PC-9 (cell line): Measurements from ENCODE around the gene PALMD. TPM values are rescaled to one million over a fixed set of nuclear protein-coding genes. Genes with fewer than 3 reads are reported as not detected.

Source experiments
- BruUV-seq: library from RNA; stranded (reverse); fragments of 400-500 nt; replicated peaks from 2 replicates; lab custom pipeline; 2021; lab: Mats Ljungman, UMichigan
- CTCF ChIA-PET: fragments of 300-600 bp; sonication (Branson Sonifier 250); formaldehyde crosslinking; loops from one replicate; lab custom pipeline; 2022; ENCODE audit warnings: antibody characterized with exemption; lab: Charles Lee
- POLR2A ChIA-PET: fragments of 300-600 bp; sonication (Branson Sonifier 250); formaldehyde crosslinking; loops from one replicate; lab custom pipeline; 2022; ENCODE audit warnings: antibody characterized with exemption; ENCODE audit not compliant: unreplicated experiment; lab: Charles Lee
- DNase-seq, 2 experiments: peaks; one replicate each; pipeline versions ENCODE4 v3.0.0 to v3.0.0-alpha.2; 2015 to 2022; ENCODE audit warnings: mixed read lengths in 1 of 2
- H2AFZ ChIP-seq: fragments of 200-600 bp; sonication (generic); 2 replicates; pipeline ENCODE4 v1.8.1; 2017; ENCODE audit warnings: antibody characterized with exemption
- H3F3A ChIP-seq: fragments of 200-600 bp; sonication (generic); 2 replicates; pipeline ENCODE4 v1.8.1; 2017; ENCODE audit warnings: antibody characterized with exemption, mild to moderate bottlenecking, low read depth; ENCODE audit not compliant: insufficient read depth
- H3K27ac ChIP-seq: fragments of 200-600 bp; sonication (generic); 2 replicates; pipeline ENCODE4 v1.6.1; 2016; ENCODE audit warnings: mixed run types
- H3K27me3 ChIP-seq: fragments of 200-600 bp; sonication (generic); 2 replicates; pipeline ENCODE4 v1.6.1; 2016; ENCODE audit warnings: low read depth, mixed run types; ENCODE audit not compliant: insufficient read depth
- H3K36me3 ChIP-seq: fragments of 200-600 bp; sonication (generic); 2 replicates; pipeline ENCODE4 v1.6.1; 2016; ENCODE audit warnings: low read depth, mixed run types
- H3K4me1 ChIP-seq: fragments of 200-600 bp; sonication (generic); replicated peaks from 2 replicates; pipeline ENCODE4 v1.6.1; 2016; ENCODE audit warnings: mixed run types; ENCODE audit not compliant: insufficient read depth
- H3K4me2 ChIP-seq: fragments of 200-600 bp; sonication (generic); 2 replicates; pipeline ENCODE4 v1.6.1; 2017; ENCODE audit warnings: mixed run types
- H3K4me3 ChIP-seq: fragments of 200-600 bp; sonication (generic); 2 replicates; pipeline ENCODE4 v1.6.1; 2016; ENCODE audit warnings: mixed run types
- H3K79me2 ChIP-seq: fragments of 200-600 bp; sonication (generic); 2 replicates; pipeline ENCODE4 v1.6.1; 2017; ENCODE audit warnings: low read depth, mixed run types
- H3K9me2 ChIP-seq: fragments of 200-600 bp; sonication (generic); 2 replicates; pipeline ENCODE4 v1.8.1; 2017; ENCODE audit warnings: mild to moderate bottlenecking; ENCODE audit not compliant: insufficient read depth
- H3K9me3 ChIP-seq: fragments of 200-600 bp; sonication (generic); 2 replicates; pipeline ENCODE4 v1.8.1; 2016; ENCODE audit warnings: low read depth; ENCODE audit not compliant: insufficient read depth
- H4K20me1 ChIP-seq: fragments of 200-600 bp; sonication (generic); 2 replicates; pipeline ENCODE4 v1.8.1; 2017; ENCODE audit not compliant: insufficient read depth
- CTCF ChIP-seq: fragments of 200-600 bp; sonication (generic); conservative IDR thresholded peaks from 2 replicates; pipeline ENCODE4 v1.6.1; 2017; ENCODE audit warnings: mixed run types, antibody characterized with exemption, mild to moderate bottlenecking, moderate library complexity
- EZH2 ChIP-seq: fragments of 200-600 bp; sonication (generic); IDR thresholded peaks from 2 replicates; pipeline ENCODE4 v1.8.0; 2017; ENCODE audit warnings: antibody characterized with exemption, low read depth
- intact Hi-C: fragments of 100-400 bp; cut with micrococcal nuclease; formaldehyde crosslinking; loops from one replicate; pipeline ENCODE4 v1.10.0; 2022; ENCODE audit not compliant: unreplicated experiment
- total RNA-seq: library from RNA; stranded (reverse); gene quantifications from 2 replicates; pipeline ENCODE4 v1.2.3, GENCODE V29; 2021

The PALMD gene
- total RNA-seq, 1 experiment from 2014 or later: 0.68 TPM

GRCh38 chr1:99641558-99641957, 4.4 kb upstream of the PALMD start:
- no TSS peak for BruUV-seq
- 0 out of 2 replicates have a peak, but pooled peaks cover 5% of the 10 kb centered on the region for H3K9me3 ChIP-seq
- H4K20me1 ChIP-seq: no peaks in the 10 kb centered on the region
- peaks cover 19% of the 10 kb centered on the region for H3F3A ChIP-seq
- ChIA-PET CTCF (no interaction called here), POLR2A (no interaction called here)
- H3K27me3 ChIP-seq: no peaks in the 10 kb centered on the region
- H3K4me1 ChIP-seq: peaks cover 27% of the 10 kb centered on the region
- H3K4me2 ChIP-seq: no peak overlapping the region
- no peaks in the 10 kb centered on the region for H3K36me3 ChIP-seq
- H2AFZ ChIP-seq: no peak overlapping the region
- TF ChIP-seq EZH2: no peak
- TF ChIP-seq CTCF: no peak
- DNase-seq: no peak
- intact Hi-C loops: no loop called here
- H3K4me3 ChIP-seq: no peak overlapping the region
- H3K9me2 ChIP-seq: 0 out of 2 replicates have a peak, but pooled peaks cover 4% of the 10 kb centered on the region
- H3K27ac ChIP-seq: no peak overlapping the region
- no peaks in the 10 kb centered on the region for H3K79me2 ChIP-seq

- ChIA-PET POLR2A (no interaction called here), CTCF (no interaction called here)
- Histone ChIP-seq H3K4me2 (no peak overlapping the region), H3K9me3 (0 out of 2 replicates have a peak, but pooled peaks cover 5% of the 10 kb centered on the region), H3K4me3 (no peak overlapping the region), H3K4me1 (peaks cover 32% of the 10 kb centered on the region), H3K27ac (no peak overlapping the region), H4K20me1 (no peaks in the 10 kb centered on the region), H2AFZ (no peak overlapping the region), H3F3A (peaks cover 19% of the 10 kb centered on the region), H3K9me2 (0 out of 2 replicates have a peak, but pooled peaks cover 4% of the 10 kb centered on the region), H3K79me2 (peaks cover 2% of the 10 kb centered on the region; the same call in 1 of the 2 replicates), H3K27me3 (no peaks in the 10 kb centered on the region), H3K36me3 (no peaks in the 10 kb centered on the region)
- DNase-seq: no peak
- no TSS peak for BruUV-seq
- intact Hi-C loops: no loop called here
- TF ChIP-seq CTCF: no peak
- TF ChIP-seq EZH2: no peak
These were observed 3.9 kb upstream of the PALMD start for GRCh38 chr1:99642053-99642452.

- DNase-seq: no peak
- TF ChIP-seq CTCF: no peak
- no peak for TF ChIP-seq EZH2
- Histone ChIP-seq H3K79me2 (peaks cover 12% of the 10 kb centered on the region; the same call in 1 of the 2 replicates), H3F3A (peaks cover 19% of the 10 kb centered on the region), H3K27me3 (no peaks in the 10 kb centered on the region), H4K20me1 (no peaks in the 10 kb centered on the region), H3K4me2 (no peak overlapping the region), H3K9me3 (0 out of 2 replicates have a peak, but pooled peaks cover 5% of the 10 kb centered on the region), H3K27ac (no peak overlapping the region), H3K4me1 (peaks cover 43% of the 10 kb centered on the region), H3K9me2 (0 out of 2 replicates have a peak, but pooled peaks cover 4% of the 10 kb centered on the region), H3K4me3 (no peak overlapping the region), H3K36me3 (no peaks in the 10 kb centered on the region), H2AFZ (no peak overlapping the region)
- CTCF ChIA-PET: no interaction called here
- no TSS peak for BruUV-seq
- intact Hi-C loops: no loop called here
- POLR2A ChIA-PET: no interaction called here
These were observed 2.7 kb upstream of the PALMD start for GRCh38 chr1:99643021-99643779.
